Activated T-helper 2 cell treated with anti-CD3 and anti-CD28 coated beads, Interferon-gamma antibody, Interleukin-2, Interleukin-4, amounts not matched to agents 10 μg/mL and 5 μg/mL and 100 μg/mL, durations not matched to agents 14 hours and 24 hours and 36 hours (primary cell): ENCODE data around the gene SSR4. TPM values are rescaled to one million over a fixed set of nuclear protein-coding genes. Genes with fewer than 3 reads are reported as not detected.
A peak's percentile ranks its signal among the peaks of the same experiment; 100 is the strongest.

ENCODE experiments used
- DNase-seq: peaks from one replicate; pipeline ENCODE4 v3.0.0; 2021; ENCODE audit warnings: low spot score
- H3K27ac Mint-ChIP-seq: one replicate; pipeline ENCODE4 v1.8.0; 2021; ENCODE audit warnings: mixed read lengths
- H3K27me3 Mint-ChIP-seq: one replicate; pipeline ENCODE4 v1.8.0; 2021; ENCODE audit warnings: low read depth, mixed read lengths
- H3K36me3 Mint-ChIP-seq: one replicate; pipeline ENCODE4 v1.8.0; 2021; ENCODE audit warnings: low read depth, mixed read lengths
- H3K4me1 Mint-ChIP-seq: one replicate; pipeline ENCODE4 v1.8.0; 2021; ENCODE audit warnings: low read depth, mixed read lengths
- H3K4me3 Mint-ChIP-seq: one replicate; pipeline ENCODE4 v1.8.0; 2021; ENCODE audit warnings: low read depth, mild to moderate bottlenecking, moderate library complexity, mixed read lengths
- H3K9me3 Mint-ChIP-seq: one replicate; pipeline ENCODE4 v1.8.0; 2021; ENCODE audit warnings: mixed read lengths
- intact Hi-C: fragments of 100-400 bp; cut with micrococcal nuclease; formaldehyde crosslinking; loops from one replicate; pipeline ENCODE4 v1.15.1; 2023
- total RNA-seq: library from RNA; stranded (reverse); gene quantifications from 2 replicates; pipeline ENCODE4 v1.2.3, GENCODE V29; 2022

SSR4 gene
- total RNA-seq, 1 donor from 2014 or later, result 303 TPM

GRCh38 chrX:153794897-153795816 is 689 bp downstream of the SSR4 start:
- H3K9me3 Mint-ChIP-seq, result no peaks in the 10 kb centered on the region
- peak overlapping the region; percentile 84 for H3K27ac Mint-ChIP-seq
- peak; percentile 9 for DNase-seq
- H3K36me3 Mint-ChIP-seq, result peaks cover 37% of the 10 kb centered on the region
- peak overlapping the region; percentile 97 for H3K4me3 Mint-ChIP-seq
- H3K4me1 Mint-ChIP-seq, result peaks cover 9% of the 10 kb centered on the region
- intact Hi-C loops, result loop anchor here (1.0 kb wide), 2 partner anchors 71 to 133 kb away; partner anchors contain the start of genes ABCD1 and BCAP31
- H3K27me3 Mint-ChIP-seq, result no peaks in the 10 kb centered on the region

GRCh38 chrX:153797415-153798015 is 3.0 kb downstream of the SSR4 start:
- Mint-ChIP-seq H3K4me3 (no peak overlapping the region), H3K4me1 (peaks cover 9% of the 10 kb centered on the region), H3K27me3 (no peaks in the 10 kb centered on the region), H3K36me3 (peaks cover 32% of the 10 kb centered on the region), H3K27ac (no peak overlapping the region), H3K9me3 (no peaks in the 10 kb centered on the region)
- intact Hi-C loops, result no loop called here
- no peak for DNase-seq

GRCh38 chrX:153799326-153799725 is 4.9 kb downstream of the SSR4 start:
- intact Hi-C loops, result no loop called here
- H3K27ac Mint-ChIP-seq, result no peak overlapping the region

GRCh38 chrX:153800177-153800722 is 5.8 kb downstream of the SSR4 start:
- Mint-ChIP-seq H3K9me3 (no peaks in the 10 kb centered on the region), H3K27me3 (no peaks in the 10 kb centered on the region), H3K27ac (no peak overlapping the region), H3K4me1 (peaks cover 2% of the 10 kb centered on the region), H3K4me3 (no peak overlapping the region), H3K36me3 (peaks cover 21% of the 10 kb centered on the region)
- DNase-seq, result no peak
- intact Hi-C loops, result no loop called here

More at GRCh38 chrX:153799326-153799725, 4.9 kb downstream of the SSR4 start:
- Mint-ChIP-seq H3K4me1 (peaks cover 2% of the 10 kb centered on the region), H3K9me3 (no peaks in the 10 kb centered on the region), H3K36me3 (peaks cover 23% of the 10 kb centered on the region), H3K4me3 (no peak overlapping the region), H3K27me3 (no peaks in the 10 kb centered on the region)
- no peak for DNase-seq

DNA sequence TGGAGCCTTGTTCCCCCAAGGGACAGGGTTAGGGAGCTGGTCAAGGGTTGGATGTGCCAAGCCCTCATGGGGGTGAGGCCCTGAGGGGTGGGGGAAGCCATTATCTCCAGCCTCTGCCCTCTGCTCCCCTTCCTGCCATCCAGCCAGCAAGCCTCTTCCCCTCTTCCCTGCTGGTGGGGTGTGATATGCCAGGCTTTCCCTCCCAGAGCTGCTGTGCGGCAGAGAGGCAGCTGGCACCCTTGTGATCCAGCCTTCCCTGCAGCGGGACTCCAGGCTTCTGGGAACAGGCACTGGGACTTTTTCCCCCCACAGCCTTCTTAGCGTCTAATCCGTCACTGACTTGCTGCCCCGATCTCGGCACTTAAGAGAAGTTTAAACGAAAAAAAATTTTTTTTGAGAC is 6.3 kb downstream of the SSR4 start:
- no peaks in the 10 kb centered on the region for H3K9me3 Mint-ChIP-seq
- H3K27ac Mint-ChIP-seq, result no peak overlapping the region
- peaks cover 19% of the 10 kb centered on the region for H3K36me3 Mint-ChIP-seq
- no peak overlapping the region for H3K4me3 Mint-ChIP-seq
- DNase-seq, result no peak
- H3K27me3 Mint-ChIP-seq, result no peaks in the 10 kb centered on the region
- intact Hi-C loops, result no loop called here
- peaks cover 2% of the 10 kb centered on the region for H3K4me1 Mint-ChIP-seq

GRCh38 chrX:153801669-153802068 is 7.2 kb downstream of the SSR4 start:
- no peaks in the 10 kb centered on the region for H3K9me3 Mint-ChIP-seq
- H3K27me3 Mint-ChIP-seq, result no peaks in the 10 kb centered on the region
- no peak for DNase-seq
- H3K36me3 Mint-ChIP-seq, result peaks cover 10% of the 10 kb centered on the region
- H3K4me3 Mint-ChIP-seq, result no peak overlapping the region
- no peak overlapping the region for H3K27ac Mint-ChIP-seq
- intact Hi-C loops, result no loop called here
- no peaks in the 10 kb centered on the region for H3K4me1 Mint-ChIP-seq

DNA sequence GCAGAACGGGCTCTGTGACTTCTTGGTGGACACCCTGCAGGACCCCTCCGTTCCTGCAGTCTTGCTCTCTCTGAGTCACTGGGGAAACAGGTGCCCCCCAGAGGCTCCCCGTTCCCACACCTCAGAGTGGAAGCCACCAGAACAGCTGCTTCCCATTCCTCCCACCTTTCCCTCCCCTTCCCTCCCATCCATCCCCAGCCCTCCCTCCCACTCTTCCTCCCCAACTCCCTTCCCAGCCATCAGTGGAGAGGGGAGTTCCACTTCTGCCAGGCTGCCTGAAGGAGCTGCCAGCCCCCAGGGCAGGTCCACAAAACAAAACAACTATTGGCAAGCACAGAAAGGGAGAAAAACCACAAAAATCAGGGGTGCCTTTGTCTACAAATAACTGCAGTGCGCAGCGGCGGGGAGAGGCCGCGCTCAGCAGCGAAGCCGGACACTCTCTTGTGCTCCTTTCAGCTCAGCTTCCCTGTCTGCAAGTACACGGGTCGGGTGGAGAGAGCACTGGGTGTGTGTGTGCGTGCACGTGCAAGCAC is 8.1 kb downstream of the SSR4 start:
- no peaks in the 10 kb centered on the region for H3K27me3 Mint-ChIP-seq
- H3K27ac Mint-ChIP-seq, result no peak overlapping the region
- intact Hi-C loops, result no loop called here
- no peak overlapping the region for H3K4me3 Mint-ChIP-seq
- H3K9me3 Mint-ChIP-seq, result no peaks in the 10 kb centered on the region
- no peak for DNase-seq
- H3K4me1 Mint-ChIP-seq, result no peaks in the 10 kb centered on the region
- peaks cover 4% of the 10 kb centered on the region for H3K36me3 Mint-ChIP-seq

GRCh38 chrX:153803211-153804099 is 9.0 kb downstream of the SSR4 start:
- H3K27me3 Mint-ChIP-seq, result no peaks in the 10 kb centered on the region

GRCh38 chrX:153804100-153804595 is 9.7 kb downstream of the SSR4 start:
- Mint-ChIP-seq H3K36me3 (no peaks in the 10 kb centered on the region), H3K4me3 (no peak overlapping the region), H3K27me3 (no peaks in the 10 kb centered on the region), H3K9me3 (no peaks in the 10 kb centered on the region), H3K27ac (no peak overlapping the region), H3K4me1 (no peaks in the 10 kb centered on the region)
- intact Hi-C loops, result no loop called here
- DNase-seq, result no peak

More at GRCh38 chrX:153803211-153804099, 9.0 kb downstream of the SSR4 start:
- Mint-ChIP-seq H3K4me3 (no peak overlapping the region), H3K4me1 (no peaks in the 10 kb centered on the region), H3K27ac (no peak overlapping the region), H3K9me3 (no peaks in the 10 kb centered on the region), H3K36me3 (no peaks in the 10 kb centered on the region)
- intact Hi-C loops, result no loop called here
- DNase-seq, result no peak

- DNase-seq, result no peak
- Mint-ChIP-seq H3K9me3 (no peaks in the 10 kb centered on the region), H3K27me3 (no peaks in the 10 kb centered on the region), H3K4me1 (no peaks in the 10 kb centered on the region), H3K4me3 (no peak overlapping the region), H3K27ac (no peak overlapping the region), H3K36me3 (no peaks in the 10 kb centered on the region)
- intact Hi-C loops, result no loop called here
Measured at GRCh38 chrX:153804621-153805020, 10.2 kb downstream of the SSR4 start.

- Mint-ChIP-seq H3K27me3 (no peaks in the 10 kb centered on the region), H3K4me3 (no peak overlapping the region), H3K36me3 (no peaks in the 10 kb centered on the region), H3K27ac (no peak overlapping the region), H3K4me1 (no peaks in the 10 kb centered on the region), H3K9me3 (no peaks in the 10 kb centered on the region)
- intact Hi-C loops, result no loop called here
- DNase-seq, result no peak
Measured at GRCh38 chrX:153805436-153805835, 11.0 kb downstream of the SSR4 start.

- intact Hi-C loops, result no loop called here
- H3K27ac Mint-ChIP-seq, result no peak overlapping the region
- no peaks in the 10 kb centered on the region for H3K9me3 Mint-ChIP-seq
Measured at GRCh38 chrX:153806999-153807575, 12.6 kb downstream of the SSR4 start.

More at GRCh38 chrX:153806999-153807575, 12.6 kb downstream of the SSR4 start:
- H3K4me3 Mint-ChIP-seq, result no peak overlapping the region
- DNase-seq, result no peak
- peaks cover 5% of the 10 kb centered on the region for H3K27me3 Mint-ChIP-seq
- H3K36me3 Mint-ChIP-seq, result no peaks in the 10 kb centered on the region
- H3K4me1 Mint-ChIP-seq, result no peaks in the 10 kb centered on the region
